ENCODE results near the gene GLUD2. TPM values are rescaled to one million over a fixed set of nuclear protein-coding genes. Genes with fewer than 3 reads are reported as not detected.
"Not testable (repeated sequence)": the region's sequence is repeated elsewhere in the genome, so short reads cannot be mapped to it uniquely, and the experiment has no call there.

GLUD2 gene
- total RNA-seq, 1 donor from 2014 or later = 0.27 TPM

GRCh38 chrX:121052122-121052521 lies 4.7 kb downstream of the GLUD2 start:
- Mint-ChIP-seq H3K4me3 (ENCODE audit: unreplicated experiment) (no peak overlapping the region), H3K27ac (ENCODE audit: unreplicated experiment) (no peak overlapping the region), H3K27me3 (ENCODE audit: unreplicated experiment) (peaks cover 3% of the 10 kb centered on the region), H3K36me3 (ENCODE audit: unreplicated experiment) (no peaks in the 10 kb centered on the region), H3K4me1 (ENCODE audit: low read depth, unreplicated experiment) (no peaks in the 10 kb centered on the region), H3K9me3 (ENCODE audit: unreplicated experiment) (no peaks in the 10 kb centered on the region)
- no peak for TF ChIP-seq CTCF (IDR thresholded peaks at IDR 0.05; ENCODE audit: partially characterized antibody, unreplicated experiment)
- DNase-seq = no peak

- Mint-ChIP-seq H3K4me1 (ENCODE audit: low read depth, unreplicated experiment) (no peaks in the 10 kb centered on the region), H3K4me3 (ENCODE audit: unreplicated experiment) (no peak overlapping the region), H3K9me3 (ENCODE audit: unreplicated experiment) (no peaks in the 10 kb centered on the region), H3K36me3 (ENCODE audit: unreplicated experiment) (no peaks in the 10 kb centered on the region), H3K27me3 (ENCODE audit: unreplicated experiment) (no peaks in the 10 kb centered on the region), H3K27ac (ENCODE audit: unreplicated experiment) (no peak overlapping the region)
- no peak for DNase-seq
- TF ChIP-seq CTCF (IDR thresholded peaks at IDR 0.05; ENCODE audit: partially characterized antibody, unreplicated experiment) = no peak
Observed at GRCh38 chrX:121062289-121062688, 14.9 kb downstream of the GLUD2 start.

GRCh38 chrX:121064579-121064978 lies 17.2 kb downstream of the GLUD2 start:
- Mint-ChIP-seq H3K9me3 (ENCODE audit: unreplicated experiment) (no peaks in the 10 kb centered on the region), H3K27me3 (ENCODE audit: unreplicated experiment) (no peaks in the 10 kb centered on the region), H3K4me3 (ENCODE audit: unreplicated experiment) (no peak overlapping the region), H3K36me3 (ENCODE audit: unreplicated experiment) (no peaks in the 10 kb centered on the region), H3K4me1 (ENCODE audit: low read depth, unreplicated experiment) (no peaks in the 10 kb centered on the region), H3K27ac (ENCODE audit: unreplicated experiment) (no peak overlapping the region)
- no peak for DNase-seq
- no peak for TF ChIP-seq CTCF (IDR thresholded peaks at IDR 0.05; ENCODE audit: partially characterized antibody, unreplicated experiment)

- not testable (repeated sequence) for H3K36me3 Mint-ChIP-seq (ENCODE audit: unreplicated experiment); DNase-seq; H3K27me3 Mint-ChIP-seq (ENCODE audit: unreplicated experiment); H3K4me1 Mint-ChIP-seq (ENCODE audit: low read depth, unreplicated experiment); H3K4me3 Mint-ChIP-seq (ENCODE audit: unreplicated experiment); H3K27ac Mint-ChIP-seq (ENCODE audit: unreplicated experiment); H3K9me3 Mint-ChIP-seq (ENCODE audit: unreplicated experiment)
Observed at GRCh38 chrX:121084247-121084646, 36.8 kb downstream of the GLUD2 start.

GRCh38 chrX:121084903-121085611 lies 37.6 kb downstream of the GLUD2 start:
- no peak for TF ChIP-seq CTCF (IDR thresholded peaks at IDR 0.05; ENCODE audit: partially characterized antibody, unreplicated experiment)
- Mint-ChIP-seq H3K27ac (ENCODE audit: unreplicated experiment) (no peak overlapping the region), H3K27me3 (ENCODE audit: unreplicated experiment) (no peaks in the 10 kb centered on the region), H3K36me3 (ENCODE audit: unreplicated experiment) (no peaks in the 10 kb centered on the region), H3K4me1 (ENCODE audit: low read depth, unreplicated experiment) (no peaks in the 10 kb centered on the region), H3K9me3 (ENCODE audit: unreplicated experiment) (no peaks in the 10 kb centered on the region), H3K4me3 (ENCODE audit: unreplicated experiment) (no peak overlapping the region)
- DNase-seq = no peak
